ENCODE results near the gene NBEA.

GRCh38 chr13:35531526-35531925, 589.5 kb downstream of the NBEA start:
- TF ChIP-seq, protein P1, sequence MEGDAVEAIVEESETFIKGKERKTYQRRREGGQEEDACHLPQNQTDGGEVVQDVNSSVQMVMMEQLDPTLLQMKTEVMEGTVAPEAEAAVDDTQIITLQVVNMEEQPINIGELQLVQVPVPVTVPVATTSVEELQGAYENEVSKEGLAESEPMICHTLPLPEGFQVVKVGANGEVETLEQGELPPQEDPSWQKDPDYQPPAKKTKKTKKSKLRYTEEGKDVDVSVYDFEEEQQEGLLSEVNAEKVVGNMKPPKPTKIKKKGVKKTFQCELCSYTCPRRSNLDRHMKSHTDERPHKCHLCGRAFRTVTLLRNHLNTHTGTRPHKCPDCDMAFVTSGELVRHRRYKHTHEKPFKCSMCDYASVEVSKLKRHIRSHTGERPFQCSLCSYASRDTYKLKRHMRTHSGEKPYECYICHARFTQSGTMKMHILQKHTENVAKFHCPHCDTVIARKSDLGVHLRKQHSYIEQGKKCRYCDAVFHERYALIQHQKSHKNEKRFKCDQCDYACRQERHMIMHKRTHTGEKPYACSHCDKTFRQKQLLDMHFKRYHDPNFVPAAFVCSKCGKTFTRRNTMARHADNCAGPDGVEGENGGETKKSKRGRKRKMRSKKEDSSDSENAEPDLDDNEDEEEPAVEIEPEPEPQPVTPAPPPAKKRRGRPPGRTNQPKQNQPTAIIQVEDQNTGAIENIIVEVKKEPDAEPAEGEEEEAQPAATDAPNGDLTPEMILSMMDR (IDR thresholded peaks at IDR 0.05) = no peak
- TF ChIP-seq POLR2A (IDR thresholded peaks at IDR 0.05) = no peak
